Mammary epithelial cell (primary cell): ENCODE measurements around the gene ABLIM3.

ENCODE experiments used
- EZH2 ChIP-seq: IDR thresholded peaks from 2 replicates; pipeline ENCODE4 v1.6.1; 2012; ENCODE audit warnings: low read length, inconsistent platforms, borderline replicate concordance
- TF ChIP-seq, protein P1 (sequence below), 2 donors: IDR thresholded peaks in 1 of 2; conservative IDR thresholded peaks in 1 of 2; 2 replicates each; pipeline ENCODE4 v1.5.1; 2011 to 2012; ENCODE audit warnings: inconsistent platforms in 2 of 2, low read length in 2 of 2, mild to moderate bottlenecking in 2 of 2, control low read depth in 1 of 2, low read depth in 1 of 2; ENCODE audit not compliant: insufficient read depth in 1 of 2; ENCODE audit errors: extremely low read depth in 1 of 2

DNA sequence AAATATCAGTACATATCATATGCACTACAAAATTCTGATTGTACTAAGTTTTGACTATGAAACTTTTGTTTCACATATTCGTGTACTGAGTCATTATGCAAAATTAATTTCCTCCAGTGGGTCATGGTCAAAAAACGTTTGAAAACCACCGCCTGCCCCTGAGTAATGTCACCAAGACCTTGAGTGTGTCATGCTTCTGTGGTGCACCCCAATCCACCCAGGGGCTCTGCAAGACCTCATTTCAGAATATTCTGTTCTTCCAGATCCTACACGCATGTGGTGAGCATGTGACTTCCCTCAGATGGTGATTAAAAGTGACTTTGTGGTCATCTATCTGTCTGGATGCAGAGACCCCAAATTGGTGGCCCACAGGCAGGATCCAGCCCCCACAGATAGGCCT is 31.0 kb downstream of the ABLIM3 start:
- TF ChIP-seq EZH2, result no peak
- TF ChIP-seq, protein P1, sequence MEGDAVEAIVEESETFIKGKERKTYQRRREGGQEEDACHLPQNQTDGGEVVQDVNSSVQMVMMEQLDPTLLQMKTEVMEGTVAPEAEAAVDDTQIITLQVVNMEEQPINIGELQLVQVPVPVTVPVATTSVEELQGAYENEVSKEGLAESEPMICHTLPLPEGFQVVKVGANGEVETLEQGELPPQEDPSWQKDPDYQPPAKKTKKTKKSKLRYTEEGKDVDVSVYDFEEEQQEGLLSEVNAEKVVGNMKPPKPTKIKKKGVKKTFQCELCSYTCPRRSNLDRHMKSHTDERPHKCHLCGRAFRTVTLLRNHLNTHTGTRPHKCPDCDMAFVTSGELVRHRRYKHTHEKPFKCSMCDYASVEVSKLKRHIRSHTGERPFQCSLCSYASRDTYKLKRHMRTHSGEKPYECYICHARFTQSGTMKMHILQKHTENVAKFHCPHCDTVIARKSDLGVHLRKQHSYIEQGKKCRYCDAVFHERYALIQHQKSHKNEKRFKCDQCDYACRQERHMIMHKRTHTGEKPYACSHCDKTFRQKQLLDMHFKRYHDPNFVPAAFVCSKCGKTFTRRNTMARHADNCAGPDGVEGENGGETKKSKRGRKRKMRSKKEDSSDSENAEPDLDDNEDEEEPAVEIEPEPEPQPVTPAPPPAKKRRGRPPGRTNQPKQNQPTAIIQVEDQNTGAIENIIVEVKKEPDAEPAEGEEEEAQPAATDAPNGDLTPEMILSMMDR (conservative IDR thresholded peaks at IDR 0.05 in 1 of 2, IDR thresholded peaks at IDR 0.05 in 1 of 2; ENCODE audit: extremely low read depth in 1 of 2, insufficient read depth in 1 of 2, low read depth in 1 of 2, low read length in 2 of 2), result no peak
